OCI-LY1 (cell line): ENCODE results near the gene SRL.

Experiments
- H2AFZ ChIP-seq: fragments of 200-600 bp; sonication (generic), shearing (Covaris generic); 2 replicates; pipeline ENCODE4 v1.6.0; 2014; ENCODE audit warnings: antibody characterized with exemption, mild to moderate bottlenecking, low read length
- H3F3A ChIP-seq: fragments of 200-600 bp; sonication (generic), shearing (Covaris generic); 2 replicates; pipeline ENCODE4 v1.6.0; 2014; ENCODE audit warnings: mild to moderate bottlenecking, antibody characterized with exemption, low read length, moderate library complexity; ENCODE audit not compliant: insufficient read depth
- H3K27ac ChIP-seq: fragments of 200-600 bp; sonication (generic); 2 replicates; pipeline ENCODE4 v1.5.1; 2014; ENCODE audit warnings: low read length, mixed run types, mild to moderate bottlenecking, low read depth; ENCODE audit not compliant: poor library complexity, severe bottlenecking
- H3K27me3 ChIP-seq: fragments of 200-600 bp; sonication (generic); 2 replicates; pipeline ENCODE4 v1.6.0; 2014; ENCODE audit warnings: antibody characterized with exemption, mild to moderate bottlenecking, low read length, moderate library complexity; ENCODE audit not compliant: insufficient read depth
- H3K36me3 ChIP-seq: fragments of 200-600 bp; sonication (generic); 2 replicates; pipeline ENCODE4 v1.6.1; 2014; ENCODE audit warnings: mild to moderate bottlenecking, antibody characterized with exemption, low read length, moderate library complexity, mixed read lengths; ENCODE audit not compliant: insufficient read depth
- H3K4me1 ChIP-seq: fragments of 200-600 bp; sonication (generic); 2 replicates; pipeline ENCODE4 v1.5.1; 2014; ENCODE audit warnings: mild to moderate bottlenecking, low read length, moderate library complexity; ENCODE audit not compliant: insufficient read depth, severe bottlenecking
- H3K4me2 ChIP-seq: fragments of 200-600 bp; sonication (generic), shearing (Covaris generic); 2 replicates; pipeline ENCODE4 v1.6.1; 2014; ENCODE audit warnings: low read length
- H3K4me3 ChIP-seq: fragments of 200-600 bp; sonication (generic); 2 replicates; pipeline ENCODE4 v1.5.1; 2014; ENCODE audit warnings: low read length, low read depth, mild to moderate bottlenecking, mixed read lengths; ENCODE audit not compliant: poor library complexity, severe bottlenecking
- H3K79me2 ChIP-seq: fragments of 200-600 bp; shearing (Covaris generic); 2 replicates; pipeline ENCODE4 v1.6.1; 2016; ENCODE audit warnings: mixed run types, low read length, mixed read lengths; ENCODE audit not compliant: insufficient read depth
- H3K9ac ChIP-seq: fragments of 200-600 bp; sonication (generic), shearing (Covaris generic); 2 replicates; pipeline ENCODE4 v1.6.1; 2014; ENCODE audit warnings: mild to moderate bottlenecking, low read length, mixed read lengths
- H3K9me2 ChIP-seq: fragments of 200-600 bp; sonication (generic), shearing (Covaris generic); 2 replicates; pipeline ENCODE4 v1.6.1; 2014; ENCODE audit warnings: low read depth, mild to moderate bottlenecking, low read length, mixed read lengths
- H3K9me3 ChIP-seq: fragments of 200-600 bp; shearing (Covaris generic); 2 replicates; pipeline ENCODE4 v1.6.1; 2014; ENCODE audit warnings: low read length, mixed read lengths
- H4K20me1 ChIP-seq: fragments of 200-600 bp; sonication (generic), shearing (Covaris generic); 2 replicates; pipeline ENCODE4 v1.6.0; 2016; ENCODE audit warnings: mild to moderate bottlenecking, low read length; ENCODE audit not compliant: insufficient read depth
- CTCF ChIP-seq: fragments of 200-600 bp; sonication (generic), shearing (Covaris generic); IDR thresholded peaks from 2 replicates; pipeline ENCODE4 v1.5.1; 2017; ENCODE audit warnings: mild to moderate bottlenecking, antibody characterized with exemption, low read length, moderate library complexity, mixed read lengths
- EZH2 ChIP-seq: fragments of 200-600 bp; sonication (generic), shearing (Covaris generic); IDR thresholded peaks from 2 replicates; pipeline ENCODE4 v1.8.0; 2017; ENCODE audit warnings: borderline replicate concordance, mixed run types, mild to moderate bottlenecking, antibody characterized with exemption, low read length, moderate library complexity, mixed read lengths

The SRL gene

GRCh38 chr16:4273858-4274311 is 32.0 kb upstream of the SRL start:
- Histone ChIP-seq H3K9ac (peak overlapping the region; percentile 71), H3K9me3 (no peaks in the 10 kb centered on the region), H3K27ac (peak overlapping the region; percentile 32), H2AFZ (no peak overlapping the region), H3K27me3 (no peaks in the 10 kb centered on the region), H3F3A (no peaks in the 10 kb centered on the region), H3K9me2 (no peaks in the 10 kb centered on the region), H3K4me2 (peak overlapping the region; percentile 94), H3K4me1 (peaks cover 25% of the 10 kb centered on the region), H3K4me3 (peak overlapping the region; percentile 96), H3K36me3 (peaks cover 5% of the 10 kb centered on the region; the same call in 1 of the 2 replicates), H4K20me1 (no peaks in the 10 kb centered on the region), H3K79me2 (peaks cover 22% of the 10 kb centered on the region)
- TF ChIP-seq CTCF (no peak), EZH2 (no peak)

- Histone ChIP-seq H3K79me2 (peaks cover 37% of the 10 kb centered on the region), H3K4me1 (peaks cover 25% of the 10 kb centered on the region), H3K9me2 (no peaks in the 10 kb centered on the region), H3K9me3 (no peaks in the 10 kb centered on the region), H3K27me3 (no peaks in the 10 kb centered on the region), H4K20me1 (no peaks in the 10 kb centered on the region), H3K4me3 (peak overlapping the region; percentile 96), H3F3A (no peaks in the 10 kb centered on the region), H3K9ac (peak overlapping the region; percentile 95), H3K4me2 (peak overlapping the region; percentile 90), H3K27ac (peak overlapping the region; percentile 85), H3K36me3 (peaks cover 5% of the 10 kb centered on the region; the same call in 1 of the 2 replicates), H2AFZ (no peak overlapping the region)
- TF ChIP-seq CTCF: no peak
- TF ChIP-seq EZH2: no peak
Measured at GRCh38 chr16:4272114-4272956, 30.5 kb upstream of the SRL start.

DNA sequence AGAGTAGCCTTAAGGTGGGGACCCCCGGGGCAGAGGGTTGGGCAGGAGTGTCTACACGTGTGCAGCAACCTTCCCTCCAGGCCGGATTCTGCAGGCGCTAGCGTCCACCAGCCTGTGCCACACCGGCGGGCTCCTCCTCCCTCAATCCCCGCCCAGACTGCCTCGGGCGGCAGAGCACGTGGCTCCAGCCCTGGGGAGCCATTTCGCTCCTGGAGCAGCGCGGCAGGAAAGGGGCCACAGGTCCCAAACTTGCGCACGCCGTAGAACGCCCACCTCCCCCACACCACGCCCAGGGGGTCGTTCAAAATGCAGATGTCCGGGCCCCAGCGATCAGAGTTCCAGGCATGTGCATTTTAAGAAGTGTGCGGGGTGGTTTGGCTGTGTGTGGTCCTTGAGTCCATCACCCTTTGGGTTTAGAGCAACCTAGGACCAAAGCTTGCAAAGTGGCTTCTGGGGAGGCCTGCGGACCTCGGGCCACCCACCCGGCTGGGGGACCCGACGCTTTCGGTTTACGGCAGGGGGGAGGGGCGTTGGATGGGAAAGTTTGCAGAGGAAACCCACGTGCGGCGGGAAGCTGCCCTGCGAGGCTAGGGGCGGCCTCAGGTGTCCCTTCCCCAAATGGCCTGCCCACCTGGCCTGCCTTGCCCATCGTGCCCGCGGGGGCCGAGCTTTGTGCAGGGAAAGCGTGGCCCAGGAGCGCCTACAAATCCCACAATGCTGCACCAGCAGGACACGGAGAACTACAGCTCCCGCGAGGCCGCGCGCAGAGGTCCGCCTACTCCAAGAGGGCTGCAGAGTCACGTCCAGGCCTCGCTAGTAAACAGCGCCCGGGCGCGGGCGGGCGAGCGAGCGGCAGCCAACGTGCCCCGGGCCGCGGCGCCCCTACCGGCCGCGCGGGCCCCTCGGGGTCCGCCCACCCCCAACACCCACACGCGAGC is 29.6 kb upstream of the SRL start:
- H2AFZ ChIP-seq: no peak overlapping the region
- H3K79me2 ChIP-seq: peaks cover 41% of the 10 kb centered on the region
- TF ChIP-seq CTCF (no peak), EZH2 (no peak)
- H3K4me1 ChIP-seq: peaks cover 25% of the 10 kb centered on the region
- no peaks in the 10 kb centered on the region for H3F3A ChIP-seq
- peak overlapping the region; percentile 89 for H3K27ac ChIP-seq
- H3K4me3 ChIP-seq: peak overlapping the region; percentile 96
- no peaks in the 10 kb centered on the region for H3K9me3 ChIP-seq
- H3K9me2 ChIP-seq: no peaks in the 10 kb centered on the region
- peak overlapping the region; percentile 95 for H3K9ac ChIP-seq
- no peaks in the 10 kb centered on the region for H4K20me1 ChIP-seq
- H3K36me3 ChIP-seq: peaks cover 5% of the 10 kb centered on the region; the same call in 1 of the 2 replicates
- H3K27me3 ChIP-seq: no peaks in the 10 kb centered on the region
- peak overlapping the region; percentile 90 for H3K4me2 ChIP-seq
